Esophagus (tissue), 2 donors: Measurements from ENCODE around the gene ERO1A. TPM values are rescaled to one million over a fixed set of nuclear protein-coding genes. Genes with fewer than 3 reads are reported as not detected.
"Not testable (repeated sequence)": the region's sequence is repeated elsewhere in the genome, so short reads cannot be mapped to it uniquely, and the experiment has no call there.

ENCODE experiments used
- H3K27ac ChIP-seq, 2 donors: one replicate each; pipeline ENCODE4 v1.5.1; 2013; ENCODE audit warnings: low read depth in 2 of 2, mild to moderate bottlenecking in 2 of 2, inconsistent platforms in 1 of 2, low read length in 1 of 2, moderate library complexity in 1 of 2
- H3K27me3 ChIP-seq, 2 donors: one replicate each; pipeline ENCODE4 v1.6.1; 2013; ENCODE audit warnings: low read length in 2 of 2, control low read depth in 1 of 2, mild to moderate bottlenecking in 1 of 2; ENCODE audit not compliant: insufficient read depth in 2 of 2, control insufficient read depth in 1 of 2
- H3K36me3 ChIP-seq, 2 donors: one replicate each; pipeline ENCODE4 v1.6.1; 2013; ENCODE audit warnings: low read length in 1 of 2; ENCODE audit not compliant: control insufficient read depth in 2 of 2, insufficient read depth in 2 of 2
- H3K4me1 ChIP-seq, 2 donors: one replicate each; pipeline ENCODE4 v1.6.1; 2013; ENCODE audit warnings: low read length in 1 of 2; ENCODE audit not compliant: control insufficient read depth in 2 of 2, insufficient read depth in 2 of 2
- H3K4me3 ChIP-seq, 2 donors: one replicate each; pipeline ENCODE4 v1.5.1; 2013; ENCODE audit warnings: low read length in 2 of 2, mild to moderate bottlenecking in 2 of 2, low read depth in 1 of 2, moderate library complexity in 1 of 2
- H3K9me3 ChIP-seq, 2 donors: one replicate each; pipeline ENCODE4 v1.6.1; 2013; ENCODE audit warnings: mild to moderate bottlenecking in 2 of 2, low read depth in 1 of 2, low read length in 1 of 2, moderate library complexity in 1 of 2; ENCODE audit not compliant: control insufficient read depth in 2 of 2, insufficient read depth in 1 of 2
- WGBS, 2 donors: extraction: QIAGEN DNeasy Blood & Tissue Kit; methylation state at CpG; one replicate each; pipeline ENCODE4 v1.1.7; 2013; 5-methylcytosine and 5-hydroxymethylcytosine counted together
- polyA plus RNA-seq, 2 donors: library from polyadenylated mRNA; stranded (reverse); fragments of 200-250 nt; gene quantifications; one replicate each; pipeline ENCODE4 v1.2.3, GENCODE V29; 2013
- donor health status: healthy with polysubstance abuse.
- donor health status: Bipolar disorder and iron deficiency.

Gene ERO1A
- polyA plus RNA-seq, 2 donors: 157 to 592 TPM

GRCh38 chr14:52729035-52729434, 33.7 kb upstream of the ERO1A start:
- H3K27ac ChIP-seq, H3K9me3 ChIP-seq, H3K27me3 ChIP-seq, H3K4me3 ChIP-seq, H3K4me1 ChIP-seq, H3K36me3 ChIP-seq: not testable (repeated sequence)
- 93 to 95% methylated on average over 15 of the region's 15 CpGs for WGBS, 2 donors

GRCh38 chr14:52727509-52727908, 32.2 kb upstream of the ERO1A start:
- H3K4me1 ChIP-seq, H3K4me3 ChIP-seq, H3K9me3 ChIP-seq, H3K27me3 ChIP-seq, H3K27ac ChIP-seq, H3K36me3 ChIP-seq: not testable (repeated sequence)
- WGBS, 2 donors: 96 to 98% methylated on average over 2 of the region's 2 CpGs

GRCh38 chr14:52724360-52724644, 28.9 kb upstream of the ERO1A start:
- Histone ChIP-seq H3K27me3 (no peaks in the 10 kb centered on the region), H3K4me1 (no peaks in the 10 kb centered on the region), H3K27ac (no peak overlapping the region), H3K4me3 (no peak overlapping the region), H3K9me3 (no peaks in the 10 kb centered on the region), H3K36me3 (peaks cover 9 to 11% of the 10 kb centered on the region in 2 donors)

GRCh38 chr14:52723514-52724359, 28.4 kb upstream of the ERO1A start:
- Histone ChIP-seq H3K27me3 (no peaks in the 10 kb centered on the region), H3K4me3 (no peak overlapping the region), H3K4me1 (no peaks in the 10 kb centered on the region), H3K9me3 (no peaks in the 10 kb centered on the region), H3K36me3 (peaks cover 9 to 11% of the 10 kb centered on the region in 2 donors), H3K27ac (no peak overlapping the region)
- WGBS, 2 donors: 92 to 95% methylated on average over 4 of the region's 4 CpGs

- no peaks in the 10 kb centered on the region for H3K4me1 ChIP-seq
- no peak overlapping the region for H3K27ac ChIP-seq
- peaks cover 2 to 15% of the 10 kb centered on the region in 2 donors for H3K36me3 ChIP-seq
- H3K9me3 ChIP-seq: no peaks in the 10 kb centered on the region
- WGBS, 2 donors: 90 to 99% methylated on average over 5 to 6 of the region's 6 CpGs
- no peaks in the 10 kb centered on the region for H3K27me3 ChIP-seq
- H3K4me3 ChIP-seq: no peak overlapping the region
These were observed 20.8 kb upstream of the ERO1A start for GRCh38 chr14:52716155-52716554.

GRCh38 chr14:52711666-52712065, 16.3 kb upstream of the ERO1A start:
- H3K27ac ChIP-seq: no peak overlapping the region
- H3K4me3 ChIP-seq: no peak overlapping the region
- H3K9me3 ChIP-seq: no peaks in the 10 kb centered on the region
- H3K36me3 ChIP-seq: peaks cover 0 to 9% of the 10 kb centered on the region in 2 donors
- H3K4me1 ChIP-seq: no peaks in the 10 kb centered on the region
- WGBS, 2 donors: 34 to 46% methylated on average over 1 of the region's 1 CpG
- no peaks in the 10 kb centered on the region for H3K27me3 ChIP-seq

GRCh38 chr14:52706724-52707706, 11.7 kb upstream of the ERO1A start, which contains the start of gene PSMC6:
Gene PSMC6 (plus strand): TSS chr14:52707200. CDS start chr14:52707220, 20 bp downstream.
- Histone ChIP-seq H3K4me1 (no peaks in the 10 kb centered on the region), H3K4me3 (peak within 1 kb of the TSS; percentile 69 to 99), H3K9me3 (no peaks in the 10 kb centered on the region), H3K27ac (peak within 1 kb of the TSS; percentile 94 to 95), H3K36me3 (no peaks in the 10 kb centered on the region), H3K27me3 (no peaks in the 10 kb centered on the region)
- WGBS, 2 donors: 0% methylated on average over 43 of the region's 43 CpGs

- WGBS, 2 donors: 85 to 91% methylated on average over 5 of the region's 5 CpGs
- peak overlapping the region in 1 of 2 donors; percentile 99 for H3K4me3 ChIP-seq
- H3K9me3 ChIP-seq: no peaks in the 10 kb centered on the region
- H3K27me3 ChIP-seq: no peaks in the 10 kb centered on the region
- peak overlapping the region; percentile 78 to 95 for H3K27ac ChIP-seq
- H3K36me3 ChIP-seq: no peaks in the 10 kb centered on the region
- H3K4me1 ChIP-seq: no peaks in the 10 kb centered on the region
These were observed 10.9 kb upstream of the ERO1A start for GRCh38 chr14:52706286-52706685.

GRCh38 chr14:52703664-52704063, 8.3 kb upstream of the ERO1A start:
- WGBS, 2 donors: 88 to 99% methylated on average over 2 of the region's 2 CpGs

More at GRCh38 chr14:52703664-52704063, 8.3 kb upstream of the ERO1A start:
- H3K4me1 ChIP-seq: no peaks in the 10 kb centered on the region
- H3K27ac ChIP-seq: peak overlapping the region; percentile 66 to 80
- no peak overlapping the region for H3K4me3 ChIP-seq
- no peaks in the 10 kb centered on the region for H3K27me3 ChIP-seq
- no peaks in the 10 kb centered on the region for H3K36me3 ChIP-seq
- H3K9me3 ChIP-seq: no peaks in the 10 kb centered on the region
